Esophagus muscularis mucosa (tissue), 4 donors: ENCODE results near the gene ITGAL.

Experiments
- EP300 ChIP-seq: sonication (generic); formaldehyde crosslinking; IDR thresholded peaks from one replicate; pipeline ENCODE4 v1.6.1; 2017; ENCODE audit warnings: antibody characterized with exemption
- POLR2A ChIP-seq: fragments of 450-650 bp; IDR thresholded peaks from one replicate; pipeline ENCODE4 v1.6.1; 2017; ENCODE audit warnings: antibody characterized with exemption, moderate library complexity, mild to moderate bottlenecking, low read depth
- POLR2AphosphoS5 ChIP-seq, 2 donors: sonication (generic); formaldehyde crosslinking; IDR thresholded peaks; one replicate each; pipeline ENCODE4 v1.6.1; 2017; ENCODE audit warnings: antibody characterized with exemption in 2 of 2
- TF ChIP-seq, protein P1 (sequence below), 3 experiments: fragments of 200-600 bp in 2 of 3; fragments of 450-650 bp in 1 of 3; sonication (generic) in 2 of 3; IDR thresholded peaks; one replicate each; pipeline ENCODE4 v1.5.1; 2017 to 2019; ENCODE audit warnings: antibody characterized with exemption in 3 of 3, mild to moderate bottlenecking in 2 of 3, moderate library complexity in 1 of 3

DNA sequence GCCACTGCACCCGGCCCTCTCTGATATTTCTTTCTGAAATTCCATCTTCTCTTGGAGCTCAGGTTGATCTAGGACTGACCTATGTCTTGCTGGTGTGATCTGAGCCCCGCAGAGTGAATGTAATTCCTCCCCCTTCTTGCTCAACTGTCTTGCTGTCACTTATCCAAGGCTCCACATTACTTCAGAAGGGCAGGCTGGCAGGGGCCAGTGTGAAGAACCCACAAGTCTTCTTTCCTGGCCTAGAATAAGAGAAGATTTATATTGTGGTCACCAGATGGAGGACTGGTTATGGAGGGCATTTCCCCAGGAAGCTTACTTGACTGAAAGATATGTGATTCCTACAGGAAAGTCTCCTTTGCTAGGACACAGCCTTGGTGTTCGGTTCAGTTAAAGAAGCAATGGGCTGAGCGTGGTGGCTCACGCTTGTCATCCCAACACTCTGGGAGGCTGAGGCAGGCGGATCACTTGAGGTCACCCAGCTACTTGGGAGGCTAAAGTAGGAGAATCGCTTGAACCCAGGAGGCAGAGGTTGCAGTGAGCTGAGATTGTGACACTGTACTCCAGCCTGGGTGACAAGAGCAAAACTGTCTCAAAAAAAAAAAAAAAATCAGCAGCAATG, 13.4 kb downstream of the ITGAL start:
- TF ChIP-seq, protein P1, sequence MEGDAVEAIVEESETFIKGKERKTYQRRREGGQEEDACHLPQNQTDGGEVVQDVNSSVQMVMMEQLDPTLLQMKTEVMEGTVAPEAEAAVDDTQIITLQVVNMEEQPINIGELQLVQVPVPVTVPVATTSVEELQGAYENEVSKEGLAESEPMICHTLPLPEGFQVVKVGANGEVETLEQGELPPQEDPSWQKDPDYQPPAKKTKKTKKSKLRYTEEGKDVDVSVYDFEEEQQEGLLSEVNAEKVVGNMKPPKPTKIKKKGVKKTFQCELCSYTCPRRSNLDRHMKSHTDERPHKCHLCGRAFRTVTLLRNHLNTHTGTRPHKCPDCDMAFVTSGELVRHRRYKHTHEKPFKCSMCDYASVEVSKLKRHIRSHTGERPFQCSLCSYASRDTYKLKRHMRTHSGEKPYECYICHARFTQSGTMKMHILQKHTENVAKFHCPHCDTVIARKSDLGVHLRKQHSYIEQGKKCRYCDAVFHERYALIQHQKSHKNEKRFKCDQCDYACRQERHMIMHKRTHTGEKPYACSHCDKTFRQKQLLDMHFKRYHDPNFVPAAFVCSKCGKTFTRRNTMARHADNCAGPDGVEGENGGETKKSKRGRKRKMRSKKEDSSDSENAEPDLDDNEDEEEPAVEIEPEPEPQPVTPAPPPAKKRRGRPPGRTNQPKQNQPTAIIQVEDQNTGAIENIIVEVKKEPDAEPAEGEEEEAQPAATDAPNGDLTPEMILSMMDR (IDR thresholded peaks at IDR 0.05) = no peak
- TF ChIP-seq POLR2AphosphoS5 (IDR thresholded peaks at IDR 0.05) = no peak
- no peak for TF ChIP-seq EP300
- TF ChIP-seq POLR2A = no peak
